HAP-1 (cell line): ENCODE results near the gene PATL1.
A peak's percentile ranks its signal among the peaks of the same experiment; 100 is the strongest.
"Not testable (repeated sequence)": the region's sequence is repeated elsewhere in the genome, so short reads cannot be mapped to it uniquely, and the experiment has no call there.

ENCODE experiments used
- DNase-seq, 2 experiments: peaks; one replicate each; pipeline ENCODE4 v3.0.0-alpha.2; 2016 to 2020; ENCODE audit warnings: low spot score in 2 of 2
- H3K27me3 ChIP-seq: fragments of 250-450 bp; sonication (Bioruptor Pico); 2 replicates; pipeline ENCODE4 v1.5.1; 2020; ENCODE audit warnings: low read depth, mild to moderate bottlenecking, moderate library complexity
- H3K36me3 ChIP-seq: fragments of 250-450 bp; sonication (Bioruptor Pico); replicated peaks from 2 replicates; pipeline ENCODE4 v1.5.1; 2020; ENCODE audit warnings: mild to moderate bottlenecking
- H3K4me1 ChIP-seq: fragments of 250-450 bp; sonication (Bioruptor Pico); 2 replicates; pipeline ENCODE4 v1.5.1; 2020; ENCODE audit warnings: mild to moderate bottlenecking
- H3K4me3 ChIP-seq: fragments of 250-450 bp; sonication (Bioruptor Pico); 2 replicates; pipeline ENCODE4 v1.5.1; 2020; ENCODE audit warnings: mild to moderate bottlenecking, moderate library complexity
- H3K9me3 ChIP-seq: fragments of 250-450 bp; sonication (Bioruptor Pico); 2 replicates; pipeline ENCODE4 v1.5.1; 2020; ENCODE audit warnings: mild to moderate bottlenecking, moderate library complexity
- in situ Hi-C: fragments of 300-500 bp; cut with MboI; formaldehyde crosslinking; loops from 3 replicates; pipeline ENCODE4 v1.14.3; 2020; ENCODE audit warnings: low sequenced_read_pairs, inconsistent platforms, mixed read lengths

PATL1 gene

GRCh38 chr11:59660621-59661020 lies 8.2 kb downstream of the PATL1 start:
- no peak for DNase-seq
- no peaks in the 10 kb centered on the region for H3K27me3 ChIP-seq
- H3K4me3 ChIP-seq: no peak overlapping the region
- peaks cover 92% of the 10 kb centered on the region for H3K36me3 ChIP-seq
- no peaks in the 10 kb centered on the region for H3K9me3 ChIP-seq
- in situ Hi-C loops: loop anchor here (10.0 kb wide), 1 partner anchor 96 kb away; no protein-coding TSS in a partner anchor
- H3K4me1 ChIP-seq: no peaks in the 10 kb centered on the region

GRCh38 chr11:59659981-59660380 lies 8.9 kb downstream of the PATL1 start:
- Histone ChIP-seq H3K4me1 (no peaks in the 10 kb centered on the region), H3K36me3 (peaks cover 92% of the 10 kb centered on the region), H3K9me3 (no peaks in the 10 kb centered on the region), H3K4me3 (no peak overlapping the region), H3K27me3 (no peaks in the 10 kb centered on the region)
- DNase-seq: no peak
- in situ Hi-C loops: loop anchor here (10.0 kb wide), 1 partner anchor 95 kb away; no protein-coding TSS in a partner anchor

- H3K27me3 ChIP-seq: no peaks in the 10 kb centered on the region
- H3K36me3 ChIP-seq: peaks cover 90% of the 10 kb centered on the region
- H3K9me3 ChIP-seq: no peaks in the 10 kb centered on the region
- no peaks in the 10 kb centered on the region for H3K4me1 ChIP-seq
- in situ Hi-C loops: no loop called here
- no peak for DNase-seq
- H3K4me3 ChIP-seq: no peak overlapping the region
These were observed 10.8 kb downstream of the PATL1 start for GRCh38 chr11:59658036-59658435.

- DNase-seq: no peak
- Histone ChIP-seq H3K4me3 (no peak overlapping the region), H3K9me3 (no peaks in the 10 kb centered on the region), H3K4me1 (no peaks in the 10 kb centered on the region), H3K27me3 (no peaks in the 10 kb centered on the region), H3K36me3 (peaks cover 89% of the 10 kb centered on the region)
- in situ Hi-C loops: no loop called here
These were observed 13.9 kb downstream of the PATL1 start for GRCh38 chr11:59654893-59655292.

- DNase-seq: no peak
- H3K4me3 ChIP-seq: no peak overlapping the region
- no peaks in the 10 kb centered on the region for H3K4me1 ChIP-seq
- in situ Hi-C loops: no loop called here
- H3K27me3 ChIP-seq: no peaks in the 10 kb centered on the region
- peaks cover 71% of the 10 kb centered on the region for H3K36me3 ChIP-seq
- H3K9me3 ChIP-seq: no peaks in the 10 kb centered on the region
These were observed 21.4 kb downstream of the PATL1 start for GRCh38 chr11:59647245-59647980.

GRCh38 chr11:59644528-59644927 lies 24.3 kb downstream of the PATL1 start:
- H3K27me3 ChIP-seq: no peaks in the 10 kb centered on the region
- no peak for DNase-seq
- in situ Hi-C loops: no loop called here

GRCh38 chr11:59643390-59643789 lies 25.4 kb downstream of the PATL1 start:
- peaks cover 63% of the 10 kb centered on the region for H3K36me3 ChIP-seq
- no peaks in the 10 kb centered on the region for H3K4me1 ChIP-seq
- H3K4me3 ChIP-seq: no peak overlapping the region
- no peaks in the 10 kb centered on the region for H3K9me3 ChIP-seq
- in situ Hi-C loops: no loop called here
- H3K27me3 ChIP-seq: no peaks in the 10 kb centered on the region
- DNase-seq: no peak

More at GRCh38 chr11:59644528-59644927, 24.3 kb downstream of the PATL1 start:
- peaks cover 63% of the 10 kb centered on the region for H3K36me3 ChIP-seq
- H3K4me3 ChIP-seq: no peak overlapping the region
- H3K4me1 ChIP-seq: no peaks in the 10 kb centered on the region
- no peaks in the 10 kb centered on the region for H3K9me3 ChIP-seq

- H3K27me3 ChIP-seq: no peaks in the 10 kb centered on the region
- in situ Hi-C loops: no loop called here
- no peaks in the 10 kb centered on the region for H3K4me1 ChIP-seq
- H3K36me3 ChIP-seq: peaks cover 71% of the 10 kb centered on the region
- H3K9me3 ChIP-seq: no peaks in the 10 kb centered on the region
- H3K4me3 ChIP-seq: no peak overlapping the region
- DNase-seq: no peak
These were observed 27.7 kb downstream of the PATL1 start for GRCh38 chr11:59641156-59641555.

GRCh38 chr11:59630493-59630892 lies 38.3 kb downstream of the PATL1 start:
- H3K4me3 ChIP-seq: no peak overlapping the region
- DNase-seq: no peak
- no peaks in the 10 kb centered on the region for H3K4me1 ChIP-seq
- H3K27me3 ChIP-seq: no peaks in the 10 kb centered on the region
- H3K36me3 ChIP-seq: 0 out of 2 replicates have a peak, but pooled peaks cover 4% of the 10 kb centered on the region
- no peaks in the 10 kb centered on the region for H3K9me3 ChIP-seq
- in situ Hi-C loops: no loop called here

- Histone ChIP-seq H3K27me3 (no peaks in the 10 kb centered on the region), H3K4me1 (no peaks in the 10 kb centered on the region), H3K9me3 (no peaks in the 10 kb centered on the region), H3K36me3 (no peaks in the 10 kb centered on the region), H3K4me3 (no peak overlapping the region)
- in situ Hi-C loops: no loop called here
- no peak for DNase-seq
These were observed 38.8 kb downstream of the PATL1 start for GRCh38 chr11:59629996-59630395.

GRCh38 chr11:59626969-59627368 lies 41.9 kb downstream of the PATL1 start:
- H3K36me3 ChIP-seq, H3K27me3 ChIP-seq, DNase-seq, in situ Hi-C loops, H3K4me3 ChIP-seq, H3K4me1 ChIP-seq, H3K9me3 ChIP-seq: not testable (repeated sequence)

- DNase-seq: peak in 1 of 2 experiments; percentile 8
- in situ Hi-C loops: no loop called here
- Histone ChIP-seq H3K36me3 (no peaks in the 10 kb centered on the region), H3K27me3 (no peaks in the 10 kb centered on the region), H3K4me3 (no peak overlapping the region), H3K9me3 (no peaks in the 10 kb centered on the region), H3K4me1 (no peaks in the 10 kb centered on the region)
These were observed 43.1 kb downstream of the PATL1 start for GRCh38 chr11:59625703-59626102.

- no peak for DNase-seq
- Histone ChIP-seq H3K4me3 (no peak overlapping the region), H3K27me3 (no peaks in the 10 kb centered on the region), H3K36me3 (peaks cover 5% of the 10 kb centered on the region; the same call in 1 of the 2 replicates), H3K4me1 (peaks cover 14% of the 10 kb centered on the region), H3K9me3 (no peaks in the 10 kb centered on the region)
- in situ Hi-C loops: no loop called here
These were observed 51.0 kb downstream of the PATL1 start for GRCh38 chr11:59617876-59618275.

GRCh38 chr11:59616396-59616982 lies 52.3 kb downstream of the PATL1 start:
- Histone ChIP-seq H3K27me3 (no peaks in the 10 kb centered on the region), H3K9me3 (no peaks in the 10 kb centered on the region), H3K36me3 (peaks cover 5% of the 10 kb centered on the region; the same call in 1 of the 2 replicates), H3K4me1 (peaks cover 14% of the 10 kb centered on the region), H3K4me3 (peak overlapping the region; percentile 71)
- DNase-seq: no peak
- in situ Hi-C loops: no loop called here
